ENCODE data around the gene HIF1AN.
A peak's percentile ranks its signal among the peaks of the same experiment; 100 is the strongest.

HIF1AN gene

DNA sequence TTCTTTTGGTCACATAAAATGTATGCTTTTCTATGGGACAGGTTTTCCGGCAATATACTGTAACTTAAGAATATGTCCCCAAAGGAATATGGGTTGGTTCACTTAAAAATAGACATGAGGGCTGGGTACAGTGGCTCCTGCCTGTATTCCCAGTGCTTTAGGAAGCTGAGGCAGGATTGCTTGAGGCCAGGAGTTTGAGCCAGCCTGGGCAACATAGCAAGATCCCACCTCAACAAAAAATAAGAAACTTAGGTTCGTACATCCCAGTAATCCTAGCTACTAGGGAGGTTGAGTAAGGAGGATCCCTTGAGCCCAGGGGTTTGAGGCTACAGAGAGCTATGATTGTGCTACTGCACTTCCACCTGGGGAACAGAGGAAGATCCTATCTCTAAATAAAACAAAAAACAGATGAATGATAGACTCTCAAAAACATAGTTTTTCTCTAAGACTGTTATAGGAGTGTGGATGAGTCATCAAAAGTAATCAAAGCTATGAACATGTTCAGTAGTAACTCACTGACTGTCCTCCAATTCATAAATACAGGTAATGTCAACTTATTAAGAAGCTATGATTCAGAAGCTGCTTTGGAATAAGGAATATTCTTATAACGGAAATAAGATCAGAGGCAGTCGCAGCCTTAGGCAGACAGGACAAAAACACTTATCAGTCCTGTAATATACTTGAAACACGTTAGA lies 13.5 kb upstream of the HIF1AN start:
- no peak for DNase-seq (ENCODE audit: low spot score)

DNA sequence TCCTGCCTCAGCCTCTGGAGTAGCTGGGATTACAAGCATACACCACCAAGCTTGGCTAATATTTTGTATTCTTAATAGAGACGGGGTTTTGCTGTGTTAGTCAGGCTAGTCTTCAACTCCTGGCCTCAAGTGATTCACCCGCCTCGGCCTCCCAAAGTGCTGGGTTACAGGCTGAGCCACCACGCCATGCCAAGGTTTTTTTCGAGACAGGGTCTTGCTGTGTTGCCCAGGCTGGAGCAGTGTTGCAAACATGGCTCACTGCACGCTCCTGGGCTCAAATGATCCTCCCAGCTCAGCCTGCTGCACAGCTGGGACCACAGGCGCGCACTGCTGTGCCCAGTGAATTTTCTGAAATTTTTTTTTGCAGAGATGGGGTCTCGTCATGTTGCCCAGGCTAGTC lies 12.8 kb upstream of the HIF1AN start:
- DNase-seq (ENCODE audit: low spot score), result no peak

DNA sequence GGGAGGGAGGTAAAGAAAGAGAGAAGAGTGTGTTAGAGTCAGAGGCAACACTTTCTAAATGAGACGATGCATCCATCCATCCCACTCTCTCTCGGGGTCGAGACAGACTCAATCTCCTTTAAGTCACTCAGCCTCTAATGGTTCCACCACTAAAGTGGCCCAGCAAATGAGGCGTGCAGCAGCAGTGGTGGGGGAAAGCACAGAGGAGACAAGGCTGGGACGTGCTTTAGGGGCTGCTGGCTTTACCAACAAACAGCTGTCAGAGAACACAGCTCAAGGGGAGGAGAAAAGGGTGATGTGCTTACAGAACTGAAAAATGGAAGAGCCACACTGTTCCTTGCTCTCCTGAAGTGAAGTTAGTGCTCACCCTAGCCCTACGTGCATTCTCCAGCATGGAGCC lies 11.5 kb upstream of the HIF1AN start:
- no peak for DNase-seq (ENCODE audit: low spot score)

DNA sequence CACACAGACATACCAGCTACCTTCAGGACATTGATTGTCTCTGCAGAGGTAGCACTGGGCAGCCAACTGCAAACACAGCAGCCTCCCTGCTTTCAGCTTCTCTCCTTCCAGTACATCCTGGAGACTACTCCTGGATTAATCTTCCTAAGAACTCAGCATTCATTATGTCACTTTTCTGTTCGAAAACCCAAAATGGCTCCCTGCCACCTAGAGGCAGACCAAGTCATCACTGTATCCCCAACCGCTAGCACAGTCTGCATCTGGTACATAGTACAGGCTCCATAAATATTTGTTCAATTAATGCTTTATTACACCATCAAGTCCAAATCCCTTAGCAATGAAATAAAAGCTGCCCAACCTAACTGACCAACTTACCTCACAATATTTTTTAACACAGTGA lies 11.1 kb upstream of the HIF1AN start:
- DNase-seq (ENCODE audit: low spot score), result no peak

DNA sequence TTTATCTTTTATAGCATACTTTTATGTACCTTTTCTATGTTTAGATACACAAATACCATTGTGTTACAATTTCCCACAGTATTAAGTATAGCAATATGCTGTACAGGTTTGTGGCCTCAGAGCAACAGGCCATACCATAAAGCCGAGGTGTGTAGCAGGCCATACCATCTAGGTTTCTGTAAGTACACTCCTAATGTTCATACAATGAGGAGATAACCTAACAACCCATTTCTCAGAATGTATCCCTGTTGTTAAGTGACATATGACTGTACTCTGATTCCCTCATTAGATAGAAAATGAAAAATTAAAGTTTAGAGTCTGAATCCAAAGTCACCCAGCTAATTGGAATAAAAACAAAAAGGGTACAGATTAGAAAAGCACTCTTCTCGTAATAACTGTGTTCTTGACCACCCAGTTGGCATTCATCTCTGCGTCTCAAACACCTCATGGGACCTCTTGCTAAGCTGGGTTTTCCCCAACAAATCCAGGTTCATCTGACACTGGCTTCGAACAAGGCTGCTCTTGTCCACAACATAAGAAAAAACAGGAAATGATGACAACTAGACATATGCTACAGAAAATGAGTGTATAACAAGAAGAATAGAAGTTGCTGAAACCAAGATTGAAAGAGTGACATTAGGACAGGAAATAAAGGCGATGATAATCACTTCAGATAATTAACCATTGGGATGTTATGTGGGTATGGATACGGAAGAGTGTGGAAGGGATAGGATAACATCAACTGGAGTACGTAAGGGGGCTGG lies 7.4 kb upstream of the HIF1AN start:
- DNase-seq (ENCODE audit: low spot score), result no peak

DNA sequence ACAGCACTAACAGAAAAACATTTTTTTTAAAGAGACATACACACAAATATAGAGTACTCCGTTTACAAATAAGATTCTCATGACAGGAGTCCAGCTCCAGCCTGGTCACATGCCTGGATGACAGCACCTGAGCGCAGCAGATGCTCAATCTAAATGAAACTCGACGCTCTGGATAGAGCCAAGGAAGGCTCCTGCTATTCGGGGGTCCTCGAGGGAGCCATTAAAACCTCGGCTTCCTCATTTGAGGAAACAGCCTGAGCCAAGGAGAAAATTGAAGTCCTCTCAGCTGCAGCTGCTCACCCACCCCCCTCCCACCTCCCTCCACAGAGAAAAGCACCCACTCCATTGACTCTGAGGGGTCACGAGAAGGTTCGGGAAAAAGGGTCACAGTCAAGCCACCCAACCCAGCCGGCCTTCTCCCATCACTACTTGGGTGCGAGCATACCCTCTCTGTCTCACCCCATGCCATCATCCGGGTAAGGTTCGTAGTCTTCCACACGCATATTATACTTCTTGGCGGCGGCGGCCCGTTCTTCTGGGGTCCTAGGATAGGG lies 6.7 kb upstream of the HIF1AN start:
- DNase-seq (ENCODE audit: low spot score), result no peak

DNA sequence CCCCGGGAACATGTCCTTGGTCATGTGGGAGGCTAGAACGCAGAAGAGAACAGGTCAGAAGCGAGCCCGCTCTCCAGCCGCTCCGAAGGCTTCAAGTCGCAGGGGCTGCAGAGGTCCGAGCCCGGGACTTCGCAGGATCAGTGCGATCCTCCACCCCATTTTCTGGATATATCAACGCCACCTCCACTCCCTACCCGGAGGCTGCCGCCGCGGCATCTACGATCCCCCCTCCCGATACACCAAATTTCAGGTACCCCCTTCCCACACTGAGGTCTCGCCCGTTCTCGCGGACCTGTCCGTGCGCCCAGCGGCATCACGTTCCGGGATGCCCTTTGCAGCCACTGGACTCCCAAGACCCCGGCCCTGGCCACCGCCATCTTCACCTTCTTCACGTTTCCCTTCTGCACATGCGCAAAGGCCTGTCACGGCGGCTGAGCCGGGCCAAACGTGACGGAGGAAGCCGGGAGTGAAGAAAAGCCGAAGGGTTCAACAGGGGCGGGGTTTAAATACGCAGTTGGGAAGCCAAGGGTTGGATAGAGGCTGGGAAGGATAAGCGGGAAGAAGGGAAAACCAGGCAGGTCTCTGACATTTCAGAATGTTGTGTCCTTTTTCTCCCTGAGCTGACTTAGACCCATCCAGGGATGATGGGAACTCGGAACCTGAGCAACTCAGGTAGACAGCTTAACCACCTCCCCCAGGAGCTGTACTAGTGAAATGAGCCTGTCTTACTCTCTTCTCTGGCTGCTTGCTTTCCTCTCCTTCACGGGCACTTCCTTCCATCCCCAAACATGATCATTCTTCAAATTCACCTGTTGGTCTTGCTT lies 6.1 kb upstream of the HIF1AN start, which contains the start of gene NDUFB8:
NDUFB8 (minus strand) TSS at position 397 of the 824 bp plus-strand sequence; CDS start at position 377, 20 bp downstream.
- peak; percentile 90 for DNase-seq (ENCODE audit: low spot score)

DNA sequence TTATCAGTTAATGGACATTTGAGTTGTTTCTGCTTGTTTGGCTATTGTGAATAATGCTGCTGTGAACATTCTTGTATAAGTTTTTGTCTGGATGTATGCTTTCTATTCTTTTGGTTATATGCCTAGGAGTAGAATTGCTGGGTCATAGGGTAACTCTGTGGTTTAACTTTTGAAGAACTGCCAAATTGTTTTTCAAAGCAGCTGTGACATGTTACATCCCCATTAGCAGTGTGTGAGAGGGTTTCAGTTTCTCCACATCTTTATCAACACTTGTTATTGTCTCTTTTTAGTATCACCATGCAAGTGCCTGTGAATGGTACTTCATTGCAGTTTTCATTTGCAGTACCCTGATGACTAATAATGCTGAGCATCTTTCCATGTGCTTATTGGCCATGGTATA lies 4.0 kb upstream of the HIF1AN start:
- no peak for DNase-seq (ENCODE audit: low spot score)

DNA sequence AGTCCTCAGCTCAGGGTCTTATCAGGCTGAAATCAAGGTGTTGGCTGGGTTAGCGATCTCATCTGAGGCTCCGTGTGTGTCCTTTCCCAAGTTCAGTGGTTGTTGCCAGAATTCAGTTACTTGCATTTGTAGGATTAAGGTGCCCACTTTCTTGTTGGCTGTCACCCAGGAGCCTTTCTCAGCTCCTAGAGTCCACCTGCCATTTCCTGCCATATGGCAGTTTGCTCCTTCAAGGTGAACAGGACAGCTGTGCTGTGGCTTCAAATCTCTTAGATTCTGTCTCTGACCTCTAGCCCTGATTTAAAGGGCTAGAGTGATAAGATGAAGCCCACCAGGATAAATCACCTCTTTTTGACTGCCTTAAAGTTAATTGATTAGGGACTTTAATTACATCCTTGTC lies 1.0 kb upstream of the HIF1AN start:
- no peak for DNase-seq (ENCODE audit: low spot score)

DNA sequence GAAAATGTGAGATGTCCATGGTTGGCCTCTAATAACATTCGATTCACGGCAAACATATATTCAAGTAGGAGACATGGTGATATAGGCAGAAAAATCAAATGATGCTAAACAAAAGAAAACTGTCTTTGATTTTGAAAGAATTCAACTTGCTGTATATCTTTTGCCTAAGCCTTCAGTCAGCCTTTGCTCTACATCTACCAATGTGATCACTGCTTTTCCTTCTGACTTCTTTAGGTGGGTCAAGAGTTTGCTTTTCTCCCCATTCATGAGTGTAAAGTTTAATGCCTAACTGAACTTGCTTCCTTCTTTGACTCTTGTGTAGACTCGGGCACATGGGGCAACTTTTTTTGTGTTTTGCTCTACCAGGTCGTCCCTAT lies 417 bp upstream of the HIF1AN start:
- no peak for DNase-seq (ENCODE audit: low spot score)

DNA sequence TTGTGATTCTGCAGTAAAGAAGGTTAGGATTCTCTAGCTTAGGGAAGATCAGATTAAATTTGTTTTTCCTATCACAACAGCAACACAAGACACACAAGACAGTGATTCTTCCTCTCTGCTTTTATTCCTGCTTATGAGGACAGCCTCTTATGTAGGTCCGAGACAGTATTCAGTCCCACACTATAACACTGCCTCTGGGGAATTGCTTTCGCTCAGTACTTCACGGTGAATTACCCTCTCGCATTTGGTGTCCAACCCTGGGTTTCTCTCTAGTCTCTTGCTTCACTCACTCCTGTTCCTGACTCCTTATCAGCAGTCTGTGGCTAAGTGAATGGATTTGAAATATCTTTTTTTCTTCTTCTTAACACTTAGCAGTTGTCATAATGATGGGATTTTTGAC lies 1.7 kb downstream of the HIF1AN start:
- no peak for DNase-seq (ENCODE audit: low spot score)

DNA sequence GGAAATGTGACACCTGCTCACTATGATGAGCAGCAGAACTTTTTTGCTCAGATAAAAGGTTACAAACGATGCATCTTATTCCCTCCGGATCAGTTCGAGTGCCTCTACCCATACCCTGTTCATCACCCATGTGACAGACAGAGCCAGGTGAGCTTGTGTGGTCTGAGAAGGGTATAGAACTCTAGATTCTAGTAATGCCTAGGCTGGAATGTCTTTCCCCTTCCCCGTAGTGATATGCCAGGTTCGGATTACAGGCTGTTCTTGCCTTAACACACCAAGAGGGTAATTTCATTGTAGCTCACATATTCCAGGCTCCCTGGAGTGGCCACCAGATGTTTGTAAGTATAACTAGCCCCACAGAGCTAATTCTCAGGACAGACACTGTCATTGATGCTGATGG lies 9.2 kb downstream of the HIF1AN start:
- no peak for DNase-seq (ENCODE audit: low spot score)

DNA sequence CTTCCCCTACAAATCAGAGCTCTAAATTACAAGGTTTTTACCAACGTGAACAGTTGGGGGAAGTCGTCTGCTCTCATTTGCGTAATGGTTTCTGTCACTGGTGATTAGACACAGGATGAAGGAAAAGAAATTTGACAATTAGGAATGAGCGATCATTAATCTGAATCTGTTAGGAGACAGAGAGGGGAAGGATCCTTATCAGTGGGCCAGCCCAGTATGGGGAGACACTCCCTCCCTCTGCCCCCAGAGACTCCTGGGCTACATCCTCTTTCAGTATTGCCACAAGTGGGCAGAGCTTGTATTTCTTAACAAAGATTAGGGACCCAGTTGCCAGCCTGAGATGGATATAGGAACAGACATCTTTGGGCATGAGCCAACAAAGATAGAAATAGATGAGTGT lies 15.5 kb downstream of the HIF1AN start:
- DNase-seq (ENCODE audit: low spot score), result no peak

DNA sequence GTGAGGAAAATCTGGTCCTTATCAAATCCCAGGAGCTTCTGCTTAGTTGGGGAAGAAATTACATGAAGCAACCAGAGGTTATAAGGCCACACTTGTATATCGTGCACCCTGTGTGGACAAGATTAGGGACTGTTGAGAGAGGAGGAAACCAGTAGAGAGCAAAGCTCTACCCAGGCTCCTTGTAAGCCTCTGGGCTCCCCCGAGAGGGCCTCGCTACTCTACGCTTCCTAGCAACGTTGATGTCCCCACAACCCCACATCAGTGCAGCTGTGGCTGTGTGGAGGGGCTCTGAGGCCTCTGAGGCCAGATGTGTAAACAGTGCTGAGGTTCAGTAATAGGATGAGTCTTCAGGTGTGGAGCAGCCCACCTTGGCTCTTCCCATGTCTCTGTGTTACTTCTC lies 16.0 kb downstream of the HIF1AN start:
- DNase-seq (ENCODE audit: low spot score), result no peak

DNA sequence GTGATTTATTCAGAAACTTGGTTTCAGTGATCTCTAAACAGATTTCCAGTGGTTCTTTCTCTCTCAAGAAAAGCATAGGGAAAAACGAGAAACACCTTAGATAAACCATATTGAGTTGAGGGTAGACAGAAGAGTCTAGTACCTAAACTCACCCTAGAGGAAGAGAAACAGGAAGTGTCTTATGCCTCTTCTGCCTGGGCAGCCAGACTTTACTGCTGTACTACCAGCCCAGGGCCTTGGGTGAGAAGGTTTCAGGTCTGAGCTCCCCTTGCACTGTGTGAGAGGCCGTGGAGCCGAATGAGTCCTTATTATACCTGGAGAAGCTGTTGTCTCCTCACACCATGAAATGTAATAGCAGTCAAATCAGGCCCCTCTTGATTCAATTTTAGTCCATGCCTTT lies 18.2 kb downstream of the HIF1AN start:
- no peak for DNase-seq (ENCODE audit: low spot score)

DNA sequence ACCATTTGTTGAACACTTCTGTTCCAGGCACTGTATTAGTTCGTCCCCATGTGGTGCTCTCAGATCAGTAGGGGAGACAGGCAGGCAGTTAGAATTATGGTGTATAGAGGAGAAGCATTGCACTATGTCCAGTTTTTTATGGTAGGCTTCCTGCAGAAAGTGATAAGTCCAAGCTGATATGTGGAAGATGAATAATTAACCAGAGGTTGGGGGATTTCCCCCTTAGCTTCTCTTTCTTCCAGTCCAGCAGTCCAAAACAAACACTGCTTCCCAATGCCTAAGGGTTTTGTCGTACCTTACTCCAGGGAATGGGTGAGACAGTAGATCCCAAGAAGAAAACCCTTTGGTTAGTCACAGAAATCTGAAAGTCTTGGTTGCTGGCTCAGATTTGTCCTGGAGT lies 19.2 kb downstream of the HIF1AN start:
- no peak for DNase-seq (ENCODE audit: low spot score)

DNA sequence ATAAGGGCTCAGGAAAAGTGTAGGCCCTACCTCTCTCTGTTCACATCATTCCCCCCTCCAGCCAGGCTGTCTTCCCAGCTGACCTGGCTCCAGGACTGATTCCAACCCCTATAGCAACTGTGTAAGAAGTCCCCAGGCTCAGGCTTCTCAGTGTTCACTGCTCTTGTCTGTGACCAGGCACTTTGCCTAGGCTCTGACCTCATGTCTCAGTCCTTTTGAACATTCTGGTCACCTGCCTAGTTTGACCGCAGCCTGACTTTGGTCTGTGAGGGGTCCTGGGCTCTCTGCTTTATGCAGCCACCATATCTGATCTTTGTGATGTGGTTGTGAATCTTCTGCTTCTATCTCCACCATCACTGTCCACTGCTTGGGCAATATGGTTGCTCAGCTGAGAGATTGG lies 24.5 kb downstream of the HIF1AN start:
- no peak for DNase-seq (ENCODE audit: low spot score)

DNA sequence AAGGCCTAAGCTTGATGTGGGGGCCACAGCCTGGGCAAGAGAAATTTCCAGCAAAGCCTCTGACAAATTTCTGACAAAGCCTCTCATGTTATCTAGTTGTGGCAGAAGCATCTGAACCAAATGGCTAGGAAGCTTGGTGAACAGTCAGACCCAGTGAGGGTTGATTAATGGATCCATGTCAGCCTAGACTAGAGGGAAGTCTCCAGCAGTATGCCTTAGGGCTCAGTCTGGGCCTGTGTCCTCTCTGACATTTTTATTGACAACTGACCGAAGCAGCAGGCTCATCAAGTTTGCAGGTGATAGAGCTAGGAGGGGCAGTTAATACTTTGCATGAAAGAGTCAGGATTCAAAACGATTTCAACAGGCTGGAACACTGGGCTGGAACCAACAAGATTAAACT lies 25.3 kb downstream of the HIF1AN start:
- no peak for DNase-seq (ENCODE audit: low spot score)

DNA sequence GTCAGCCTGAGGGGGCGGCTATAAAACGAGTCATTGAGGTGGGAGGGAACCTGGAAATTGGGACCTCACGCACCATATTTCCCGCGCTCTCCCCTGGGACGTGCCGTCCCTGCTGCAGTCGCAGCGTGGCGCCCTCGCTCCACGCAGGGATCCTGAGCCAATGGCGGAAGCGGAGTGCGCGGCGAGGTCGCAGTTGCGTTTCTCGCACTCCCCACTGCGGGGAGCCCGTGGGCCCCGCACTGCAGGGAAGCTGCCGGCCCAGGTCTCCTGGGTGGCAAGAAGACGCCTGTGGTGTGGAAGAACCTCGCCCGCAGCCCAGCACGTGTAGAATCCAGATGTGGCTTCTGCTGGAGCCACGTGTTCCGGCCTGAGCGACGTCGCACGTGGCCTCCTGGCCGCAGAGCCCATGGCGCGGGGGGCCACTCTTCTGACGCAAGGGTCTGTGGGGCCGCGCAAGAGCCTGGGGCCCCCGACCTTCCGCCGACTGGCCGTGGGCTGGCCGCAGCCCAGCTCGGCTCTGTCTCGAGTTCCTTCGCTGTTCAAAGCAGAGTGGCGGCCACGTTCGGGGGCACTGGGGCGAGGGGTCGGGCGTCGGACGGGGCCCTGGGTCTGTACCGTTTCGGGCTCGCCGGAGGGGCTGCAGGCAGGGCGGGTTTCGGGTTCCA lies 26.4 kb downstream of the HIF1AN start:
- DNase-seq (ENCODE audit: low spot score), result peak; percentile 76

DNA sequence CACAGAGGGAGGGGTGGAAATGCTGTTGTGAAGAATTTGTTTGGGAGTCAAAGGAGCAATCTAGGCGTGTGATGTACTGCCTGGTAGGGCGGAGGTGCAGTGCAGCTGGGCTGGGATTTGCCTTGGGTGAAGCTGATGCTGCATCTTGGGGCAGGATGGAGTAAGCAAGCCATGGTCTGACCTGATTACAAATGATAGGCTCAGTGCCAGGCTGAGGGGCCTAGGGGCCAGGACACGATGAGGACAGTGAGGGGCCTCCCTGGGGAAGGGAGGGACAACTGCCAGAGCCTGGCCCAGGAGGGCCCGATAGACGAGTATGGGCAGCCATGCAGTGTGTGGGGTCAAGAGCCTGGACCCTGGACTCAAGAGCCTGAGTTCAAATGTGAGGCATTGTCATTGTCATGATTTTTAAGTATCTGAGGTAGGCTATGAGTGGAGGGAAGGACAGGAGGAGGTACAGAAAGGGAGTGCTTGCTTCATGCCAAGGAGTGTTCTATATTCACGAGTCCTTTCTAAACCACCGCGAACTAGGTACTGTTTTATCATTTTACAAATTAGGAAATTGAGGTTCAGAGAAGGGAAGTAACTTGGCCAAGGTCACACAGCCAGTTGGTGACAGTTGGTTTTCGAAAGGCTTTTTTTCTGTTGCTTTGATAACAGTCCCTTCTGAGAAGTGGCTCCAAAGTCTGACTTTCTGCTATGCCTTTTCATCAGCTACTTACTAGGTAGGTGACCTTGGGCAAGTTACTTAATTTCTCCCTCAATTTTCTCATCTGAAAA lies 29.7 kb downstream of the HIF1AN start:
- DNase-seq (ENCODE audit: low spot score), result no peak

DNA sequence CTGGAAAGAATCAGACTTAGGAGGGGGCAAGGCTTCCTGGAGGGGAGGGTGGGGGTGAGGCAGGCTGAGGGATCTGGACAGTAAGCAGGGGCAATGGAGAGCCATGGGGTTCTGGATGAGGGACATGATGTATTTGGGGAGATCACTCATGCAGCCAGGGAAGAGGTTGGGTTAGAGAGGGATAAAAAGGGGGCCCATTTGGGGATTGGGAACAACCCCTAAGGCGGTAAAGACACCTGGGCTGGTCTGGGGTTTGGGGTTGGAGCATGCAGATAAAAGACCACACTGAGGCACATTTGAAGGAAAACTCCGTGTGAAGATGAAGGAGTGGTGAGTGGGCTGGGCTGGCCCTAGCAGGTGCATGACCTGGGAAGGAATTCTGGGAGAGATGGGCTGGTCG lies 30.8 kb downstream of the HIF1AN start:
- DNase-seq (ENCODE audit: low spot score), result no peak

Measured in Ammon's horn (tissue), 1 donor.